Activated CD4-positive, alpha-beta memory T cell treated with anti-CD3 and anti-CD28 coated beads for 36 hours (primary cell): ENCODE data around the gene ABR. TPM values are rescaled to one million over a fixed set of nuclear protein-coding genes. Genes with fewer than 3 reads are reported as not detected.

Source experiments
- CTCF ChIA-PET: fragments of 350-600 bp; sonication (Branson Sonifier 250); formaldehyde crosslinking; loops from one replicate; lab custom pipeline; 2021; ENCODE audit warnings: antibody characterized with exemption, inconsistent platforms; lab: Charles Lee
- POLR2A ChIA-PET: fragments of 350-600 bp; sonication (Branson Sonifier 250); formaldehyde crosslinking; loops from one replicate; lab custom pipeline; 2021; ENCODE audit warnings: antibody characterized with exemption; lab: Charles Lee
- DNase-seq: peaks from one replicate; pipeline ENCODE4 v3.0.0-alpha.2; 2020
- H3K27ac Mint-ChIP-seq: one replicate; pipeline ENCODE4 v1.8.0; 2021; ENCODE audit warnings: mixed read lengths
- H3K27me3 Mint-ChIP-seq: one replicate; pipeline ENCODE4 v1.8.0; 2021; ENCODE audit warnings: mixed read lengths
- H3K36me3 Mint-ChIP-seq: one replicate; pipeline ENCODE4 v1.8.0; 2021; ENCODE audit warnings: mixed read lengths
- H3K4me1 Mint-ChIP-seq: one replicate; pipeline ENCODE4 v1.8.0; 2021; ENCODE audit warnings: low read depth, mixed read lengths
- H3K4me3 Mint-ChIP-seq: one replicate; pipeline ENCODE4 v1.8.0; 2021; ENCODE audit warnings: mild to moderate bottlenecking, mixed read lengths
- H3K9me3 Mint-ChIP-seq: one replicate; pipeline ENCODE4 v1.8.0; 2021; ENCODE audit warnings: mixed read lengths
- intact Hi-C: fragments of 100-400 bp; cut with micrococcal nuclease; formaldehyde crosslinking; loops from one replicate; pipeline ENCODE4 v1.15.1; 2023
- total RNA-seq, 2 experiments: library from RNA; stranded (reverse); gene quantifications; one replicate each; pipeline ENCODE4 v1.2.3, GENCODE V29; 2021

ABR gene
- total RNA-seq, 2 experiments from 2014 or later = 50.3 to 54.5 TPM

GRCh38 chr17:1018547-1018946, 161.2 kb downstream of the ABR start:
- no peaks in the 10 kb centered on the region for H3K27me3 Mint-ChIP-seq
- H3K9me3 Mint-ChIP-seq = no peaks in the 10 kb centered on the region
- no peak overlapping the region for H3K27ac Mint-ChIP-seq
- no peaks in the 10 kb centered on the region for H3K4me1 Mint-ChIP-seq
- H3K36me3 Mint-ChIP-seq = no peaks in the 10 kb centered on the region
- H3K4me3 Mint-ChIP-seq = no peak overlapping the region
- CTCF ChIA-PET = no interaction called here
- DNase-seq = no peak
- POLR2A ChIA-PET = no interaction called here
- intact Hi-C loops = no loop called here

GRCh38 chr17:1013729-1014090, 166.1 kb downstream of the ABR start:
- Mint-ChIP-seq H3K9me3 (no peaks in the 10 kb centered on the region), H3K27ac (no peak overlapping the region), H3K4me3 (no peak overlapping the region), H3K36me3 (no peaks in the 10 kb centered on the region), H3K27me3 (no peaks in the 10 kb centered on the region), H3K4me1 (no peaks in the 10 kb centered on the region)
- ChIA-PET POLR2A (no interaction called here), CTCF (no interaction called here)
- no peak for DNase-seq
- intact Hi-C loops = no loop called here

- CTCF ChIA-PET = no interaction called here
- POLR2A ChIA-PET = no interaction called here
- no peak overlapping the region for H3K27ac Mint-ChIP-seq
Observed at GRCh38 chr17:1012823-1013728, 166.7 kb downstream of the ABR start.

GRCh38 chr17:1011760-1012735, 167.7 kb downstream of the ABR start:
- DNase-seq = no peak
- no peaks in the 10 kb centered on the region for H3K27me3 Mint-ChIP-seq
- intact Hi-C loops = no loop called here
- no peak overlapping the region for H3K27ac Mint-ChIP-seq
- POLR2A ChIA-PET = no interaction called here
- no peak overlapping the region for H3K4me3 Mint-ChIP-seq
- H3K4me1 Mint-ChIP-seq = no peaks in the 10 kb centered on the region
- CTCF ChIA-PET = interaction anchor here (0.5 to 0.8 kb wide), 2 partner anchors 44 to 193 kb away, joined by 3 read pairs; no protein-coding TSS in a partner anchor
- H3K9me3 Mint-ChIP-seq = no peaks in the 10 kb centered on the region
- H3K36me3 Mint-ChIP-seq = peaks cover 2% of the 10 kb centered on the region

More at GRCh38 chr17:1012823-1013728, 166.7 kb downstream of the ABR start:
- H3K27me3 Mint-ChIP-seq = no peaks in the 10 kb centered on the region
- H3K36me3 Mint-ChIP-seq = peaks cover under 1% of the 10 kb centered on the region
- H3K9me3 Mint-ChIP-seq = no peaks in the 10 kb centered on the region
- no peaks in the 10 kb centered on the region for H3K4me1 Mint-ChIP-seq
- H3K4me3 Mint-ChIP-seq = no peak overlapping the region
- DNase-seq = no peak
- intact Hi-C loops = no loop called here

- Mint-ChIP-seq H3K27me3 (no peaks in the 10 kb centered on the region), H3K9me3 (no peaks in the 10 kb centered on the region), H3K4me1 (no peaks in the 10 kb centered on the region), H3K36me3 (peaks cover 2% of the 10 kb centered on the region), H3K27ac (no peak overlapping the region), H3K4me3 (no peak overlapping the region)
- CTCF ChIA-PET = interaction anchor here (0.5 to 1.2 kb wide), 3 partner anchors 14 to 192 kb away, joined by 3 read pairs; partner anchors contain the start of gene TIMM22
- DNase-seq = no peak
- intact Hi-C loops = no loop called here
- POLR2A ChIA-PET = interaction anchor here (0.5 kb wide), 1 partner anchor 123 kb away, joined by 3 read pairs; no protein-coding TSS in a partner anchor
Observed at GRCh38 chr17:1011138-1011537, 168.6 kb downstream of the ABR start.

GRCh38 chr17:1010586-1010985, 169.2 kb downstream of the ABR start:
- H3K36me3 Mint-ChIP-seq = peaks cover 2% of the 10 kb centered on the region
- intact Hi-C loops = no loop called here
- no peaks in the 10 kb centered on the region for H3K4me1 Mint-ChIP-seq
- CTCF ChIA-PET = interaction anchor here (1.2 kb wide), 1 partner anchor 13 kb away, joined by 3 read pairs; the partner anchor contains the start of gene TIMM22
- H3K27me3 Mint-ChIP-seq = no peaks in the 10 kb centered on the region
- no peak overlapping the region for H3K4me3 Mint-ChIP-seq
- H3K9me3 Mint-ChIP-seq = no peaks in the 10 kb centered on the region
- POLR2A ChIA-PET = interaction anchor here (0.5 kb wide), 1 partner anchor 122 kb away, joined by 3 read pairs; no protein-coding TSS in a partner anchor
- no peak for DNase-seq
- H3K27ac Mint-ChIP-seq = no peak overlapping the region

- Mint-ChIP-seq H3K9me3 (no peaks in the 10 kb centered on the region), H3K36me3 (peaks cover 4% of the 10 kb centered on the region), H3K27me3 (no peaks in the 10 kb centered on the region), H3K4me3 (no peak overlapping the region), H3K4me1 (no peaks in the 10 kb centered on the region), H3K27ac (no peak overlapping the region)
- intact Hi-C loops = no loop called here
- ChIA-PET CTCF (interaction anchor here (1.2 kb wide), 1 partner anchor 13 kb away, joined by 3 read pairs; the partner anchor contains the start of gene TIMM22), POLR2A (no interaction called here)
- no peak for DNase-seq
Observed at GRCh38 chr17:1010086-1010450, 169.7 kb downstream of the ABR start.

- intact Hi-C loops = no loop called here
- H3K27me3 Mint-ChIP-seq = no peaks in the 10 kb centered on the region
- CTCF ChIA-PET = no interaction called here
Observed at GRCh38 chr17:1009229-1010085, 170.3 kb downstream of the ABR start.

GRCh38 chr17:1008008-1008761, 171.6 kb downstream of the ABR start:
- ChIA-PET CTCF (interaction anchor here (0.6 to 0.8 kb wide), 2 partner anchors 9 to 27 kb away, joined by 3 read pairs; no protein-coding TSS in a partner anchor), POLR2A (no interaction called here)
- H3K27me3 Mint-ChIP-seq = no peaks in the 10 kb centered on the region
- no peaks in the 10 kb centered on the region for H3K9me3 Mint-ChIP-seq
- intact Hi-C loops = no loop called here
- H3K4me3 Mint-ChIP-seq = no peak overlapping the region
- H3K4me1 Mint-ChIP-seq = no peaks in the 10 kb centered on the region
- peaks cover 6% of the 10 kb centered on the region for H3K36me3 Mint-ChIP-seq
- DNase-seq = no peak
- H3K27ac Mint-ChIP-seq = no peak overlapping the region

More at GRCh38 chr17:1009229-1010085, 170.3 kb downstream of the ABR start:
- H3K27ac Mint-ChIP-seq = no peak overlapping the region
- POLR2A ChIA-PET = no interaction called here
- no peak overlapping the region for H3K4me3 Mint-ChIP-seq
- DNase-seq = no peak
- H3K4me1 Mint-ChIP-seq = no peaks in the 10 kb centered on the region
- H3K9me3 Mint-ChIP-seq = no peaks in the 10 kb centered on the region
- H3K36me3 Mint-ChIP-seq = peaks cover 6% of the 10 kb centered on the region

GRCh38 chr17:1007310-1008007, 172.3 kb downstream of the ABR start:
- POLR2A ChIA-PET = no interaction called here
- Mint-ChIP-seq H3K36me3 (peaks cover 9% of the 10 kb centered on the region), H3K27me3 (no peaks in the 10 kb centered on the region), H3K4me1 (no peaks in the 10 kb centered on the region), H3K27ac (no peak overlapping the region), H3K9me3 (no peaks in the 10 kb centered on the region), H3K4me3 (no peak overlapping the region)
- no peak for DNase-seq
- CTCF ChIA-PET = interaction anchor here (0.6 to 1.9 kb wide), 3 partner anchors 8 to 26 kb away, joined by 3 to 10 read pairs (median 3); partner anchors contain the start of gene TIMM22
- intact Hi-C loops = no loop called here
